C4-2B (cell line): Measurements from ENCODE around the gene SLC13A2.

ENCODE experiments used
- H3K27ac ChIP-seq: fragments of 450-650 bp; 2 replicates; pipeline ENCODE4 v1.5.1; 2017
- ZFX ChIP-seq: fragments of 450-650 bp; IDR thresholded peaks from 2 replicates; pipeline ENCODE4 v1.6.1; 2017
- TF ChIP-seq, protein P1 (sequence below): fragments of 450-650 bp; conservative IDR thresholded peaks from 2 replicates; pipeline ENCODE4 v1.5.1; 2017; ENCODE audit warnings: mild to moderate bottlenecking

Gene SLC13A2

DNA sequence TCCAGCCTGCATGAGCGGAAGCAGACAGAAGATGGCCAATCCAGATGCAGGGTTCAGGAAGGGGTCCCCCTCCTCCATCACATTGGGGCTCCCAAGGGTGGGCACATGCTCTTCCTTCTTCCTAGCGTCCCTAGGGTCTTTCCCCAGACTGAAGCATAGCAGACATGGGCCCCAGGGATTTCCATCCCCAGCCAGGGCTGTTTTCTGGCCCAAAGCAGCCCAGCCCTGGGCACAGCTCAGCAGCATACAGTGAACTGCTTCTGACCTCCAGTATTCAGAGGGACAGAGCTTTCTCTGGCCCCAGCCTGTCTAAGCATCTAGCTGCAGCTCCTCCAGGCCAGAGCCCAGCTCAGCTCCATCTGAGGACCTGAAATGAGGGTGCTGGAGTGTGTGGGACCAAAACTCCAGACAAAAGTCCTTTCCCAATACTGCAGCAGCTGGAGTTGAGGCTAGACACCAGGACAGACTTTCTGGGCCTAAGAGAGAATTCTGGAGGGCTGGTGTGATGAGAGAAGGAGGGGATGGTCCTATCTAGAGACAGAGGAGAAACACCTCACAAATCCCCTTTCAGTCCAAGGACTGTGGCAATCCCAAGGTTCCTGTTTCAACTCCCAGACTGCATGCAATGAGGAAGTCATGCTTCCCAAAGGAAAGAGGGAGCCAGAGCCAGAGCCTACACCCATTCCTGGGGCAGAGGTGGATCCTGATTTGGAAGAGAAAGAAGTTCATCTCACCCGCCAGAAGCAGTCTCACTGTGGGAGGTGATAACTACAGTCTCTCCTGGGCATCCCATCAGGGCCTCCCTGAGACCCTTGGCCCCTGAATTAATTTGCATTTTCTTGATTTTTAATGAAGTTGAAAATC, 28.2 kb downstream of the SLC13A2 start:
- no peak overlapping the region for H3K27ac ChIP-seq
- no peak for TF ChIP-seq ZFX

DNA sequence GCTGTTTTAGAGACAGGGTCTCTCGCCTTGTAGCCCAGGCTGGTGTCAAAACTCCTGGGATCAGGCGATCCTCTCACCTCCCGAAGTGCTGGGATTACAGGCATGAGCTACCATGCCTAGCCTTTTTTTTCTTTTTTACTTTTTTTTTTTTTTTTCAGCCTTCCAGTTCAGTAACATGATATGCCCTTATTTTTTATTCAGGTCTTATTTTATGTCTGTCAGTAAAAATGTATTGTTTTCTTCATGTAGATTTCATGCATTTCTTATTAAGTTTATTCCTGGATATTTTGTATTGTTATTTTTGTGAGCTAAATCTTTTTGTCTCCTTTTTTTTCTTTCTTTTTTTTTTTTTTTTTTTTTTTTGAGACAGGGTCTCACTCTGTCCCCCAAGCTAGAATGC, 30.0 kb downstream of the SLC13A2 start:
- TF ChIP-seq, protein P1, sequence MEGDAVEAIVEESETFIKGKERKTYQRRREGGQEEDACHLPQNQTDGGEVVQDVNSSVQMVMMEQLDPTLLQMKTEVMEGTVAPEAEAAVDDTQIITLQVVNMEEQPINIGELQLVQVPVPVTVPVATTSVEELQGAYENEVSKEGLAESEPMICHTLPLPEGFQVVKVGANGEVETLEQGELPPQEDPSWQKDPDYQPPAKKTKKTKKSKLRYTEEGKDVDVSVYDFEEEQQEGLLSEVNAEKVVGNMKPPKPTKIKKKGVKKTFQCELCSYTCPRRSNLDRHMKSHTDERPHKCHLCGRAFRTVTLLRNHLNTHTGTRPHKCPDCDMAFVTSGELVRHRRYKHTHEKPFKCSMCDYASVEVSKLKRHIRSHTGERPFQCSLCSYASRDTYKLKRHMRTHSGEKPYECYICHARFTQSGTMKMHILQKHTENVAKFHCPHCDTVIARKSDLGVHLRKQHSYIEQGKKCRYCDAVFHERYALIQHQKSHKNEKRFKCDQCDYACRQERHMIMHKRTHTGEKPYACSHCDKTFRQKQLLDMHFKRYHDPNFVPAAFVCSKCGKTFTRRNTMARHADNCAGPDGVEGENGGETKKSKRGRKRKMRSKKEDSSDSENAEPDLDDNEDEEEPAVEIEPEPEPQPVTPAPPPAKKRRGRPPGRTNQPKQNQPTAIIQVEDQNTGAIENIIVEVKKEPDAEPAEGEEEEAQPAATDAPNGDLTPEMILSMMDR = no peak
- TF ChIP-seq ZFX = no peak
- H3K27ac ChIP-seq = no peak overlapping the region

DNA sequence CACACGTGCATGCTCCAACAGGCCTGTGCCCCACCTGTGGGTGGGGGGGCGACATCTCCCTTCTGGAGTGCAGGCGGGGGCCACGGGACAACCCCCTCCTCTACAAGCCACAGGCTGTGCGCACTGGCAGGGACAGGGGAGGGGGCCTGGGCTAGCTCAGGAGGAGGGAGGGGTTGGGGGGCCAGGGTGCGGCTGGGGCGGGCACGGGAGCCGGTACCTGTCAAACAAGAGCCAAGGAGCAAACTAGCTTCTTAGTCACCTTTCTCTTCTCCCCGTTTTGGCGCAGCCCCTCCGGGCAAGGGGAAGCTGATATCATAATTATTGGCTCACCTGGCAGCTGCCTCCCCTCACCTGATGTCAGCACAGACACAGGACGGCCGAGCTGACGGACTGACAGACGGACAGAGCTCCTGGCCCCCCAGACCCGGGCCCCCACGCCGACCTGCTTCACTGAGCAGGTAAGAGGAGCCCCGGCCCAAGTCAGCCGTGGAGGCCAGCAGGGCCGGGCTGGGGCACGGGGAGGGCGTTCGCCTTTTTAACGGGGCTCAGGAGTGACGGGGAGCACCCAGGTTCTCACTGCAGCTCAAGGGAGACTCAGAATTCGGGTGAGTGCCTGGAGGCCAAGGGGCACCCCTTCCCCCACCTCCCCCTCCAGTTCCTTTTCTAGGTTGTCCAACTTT, 32.7 kb downstream of the SLC13A2 start, which contains the start of gene FOXN1:
Gene FOXN1 (plus strand): TSS at position 363 of the 680 bp plus-strand sequence. CDS start 17,622 bp downstream, outside the sequence.
- no peak within 1 kb of the TSS for H3K27ac ChIP-seq
- no peak for TF ChIP-seq ZFX
- TF ChIP-seq, protein P1 = no peak

DNA sequence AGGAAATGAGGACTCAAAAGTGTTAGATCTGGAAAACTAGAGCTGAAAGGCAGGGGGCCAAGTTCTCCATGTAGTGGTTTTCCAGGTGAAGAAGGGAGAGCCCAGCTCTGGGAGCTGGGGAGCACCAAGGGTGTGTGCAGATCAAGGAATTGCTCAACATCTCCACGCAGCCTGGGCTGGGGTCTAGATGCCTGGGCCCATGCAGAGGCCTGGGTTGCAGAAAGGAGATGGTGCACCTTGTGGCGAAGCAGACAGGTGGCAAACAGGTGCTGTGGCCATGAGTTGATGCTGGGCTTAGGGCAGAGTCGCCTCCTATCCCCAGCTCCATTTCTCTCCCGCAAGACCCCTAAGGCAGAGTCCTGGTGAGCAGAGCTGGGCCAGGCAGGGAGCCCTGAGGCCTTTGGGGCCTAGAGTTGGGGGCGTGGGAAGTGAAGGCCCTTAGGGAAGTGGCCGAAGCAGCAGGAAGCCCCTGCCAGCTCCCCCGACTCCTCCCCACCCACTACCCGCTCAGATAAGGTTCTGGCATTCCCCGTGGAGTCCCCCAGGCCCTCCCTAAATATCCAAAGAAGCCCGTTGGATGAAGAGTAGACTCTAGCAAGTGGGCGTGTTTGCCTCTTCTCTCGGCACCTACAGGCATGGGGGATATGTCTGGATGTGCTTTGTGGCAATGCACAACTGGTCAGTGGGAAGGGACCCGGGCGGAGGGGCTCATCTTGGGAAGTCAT, 33.5 kb downstream of the SLC13A2 start:
- H3K27ac ChIP-seq = no peak overlapping the region
- TF ChIP-seq, protein P1 = no peak
- no peak for TF ChIP-seq ZFX

DNA sequence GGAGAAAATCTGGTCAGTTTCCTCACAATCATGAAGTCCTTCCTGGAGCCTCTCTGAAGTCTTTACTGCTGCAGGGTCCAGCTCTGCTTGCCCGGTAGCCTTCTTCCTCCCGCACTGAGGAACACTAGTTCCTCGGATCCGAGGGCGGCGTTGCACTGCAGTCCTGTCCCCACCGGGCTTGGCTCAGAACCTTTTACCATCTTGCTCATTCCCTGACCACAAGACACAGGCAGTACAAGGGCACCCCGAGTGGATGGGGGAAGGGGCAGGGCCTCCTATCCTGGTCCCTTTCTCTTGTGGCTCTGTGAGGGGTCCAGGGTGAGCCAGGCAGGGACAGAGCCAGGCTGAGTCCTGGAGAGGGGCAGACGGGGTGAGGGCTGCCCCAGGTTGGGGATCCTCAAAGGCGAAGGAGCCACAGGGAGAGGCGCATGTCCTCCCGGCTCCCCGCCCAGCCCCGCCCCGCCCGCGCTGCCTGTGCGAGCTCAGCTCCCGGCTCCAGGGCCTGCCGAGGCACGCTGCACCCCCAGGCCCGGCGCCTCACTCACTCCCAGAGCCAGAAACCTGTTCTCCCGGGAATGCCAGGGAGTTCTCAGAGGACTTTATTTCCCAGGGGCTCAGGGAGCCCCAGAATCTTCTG, 34.2 kb downstream of the SLC13A2 start:
- no peak overlapping the region for H3K27ac ChIP-seq
- TF ChIP-seq, protein P1 = no peak
- TF ChIP-seq ZFX = no peak

DNA sequence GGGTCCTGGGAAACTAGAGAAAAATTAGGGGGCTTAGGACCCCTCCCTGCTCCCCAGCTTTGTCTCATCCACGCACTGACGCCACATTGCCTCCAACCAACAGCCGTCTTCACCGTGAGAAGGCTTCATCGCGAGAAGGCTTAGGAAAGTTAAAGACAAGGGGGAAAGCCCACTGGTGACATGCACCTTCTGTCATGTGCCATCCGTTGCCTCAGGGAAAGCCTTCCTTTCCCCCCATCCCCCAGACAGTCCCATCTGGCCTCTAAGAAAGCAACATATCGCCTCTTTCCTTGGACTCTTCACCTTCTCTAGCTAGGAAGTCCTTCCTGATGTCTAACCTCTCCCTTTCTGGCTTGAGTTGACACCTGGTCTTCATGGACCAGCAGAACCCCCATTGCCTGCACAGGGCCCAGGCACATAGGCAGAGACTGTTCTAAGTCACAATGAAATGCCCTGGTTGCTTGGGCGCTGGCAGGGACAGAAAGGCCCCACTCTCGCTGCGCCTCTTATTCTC, 34.8 kb downstream of the SLC13A2 start:
- TF ChIP-seq, protein P1 = no peak
- no peak for TF ChIP-seq ZFX
- no peak overlapping the region for H3K27ac ChIP-seq

DNA sequence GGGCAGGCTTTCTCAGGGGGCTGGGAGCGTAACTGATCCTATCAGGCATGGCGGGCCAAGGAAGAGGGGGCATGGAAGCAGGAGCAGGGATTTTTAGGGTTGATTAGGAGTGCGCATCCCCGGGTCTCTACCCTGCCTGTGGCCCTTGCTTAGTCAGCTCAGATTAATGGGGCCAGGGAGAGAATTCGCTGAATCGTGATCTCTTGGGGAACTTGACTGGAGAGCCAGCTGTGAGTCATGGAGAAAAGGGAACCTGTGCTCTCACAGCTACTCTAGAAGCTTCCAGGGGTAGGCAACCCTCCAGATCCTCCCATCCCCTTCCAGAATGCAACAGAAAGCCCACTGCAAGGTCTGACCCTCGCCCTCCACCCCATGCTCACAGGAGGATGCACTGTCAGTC, 36.3 kb downstream of the SLC13A2 start:
- TF ChIP-seq, protein P1 = no peak
- TF ChIP-seq ZFX = no peak
- no peak overlapping the region for H3K27ac ChIP-seq
